ENCODE results near the gene TNS3.

GRCh38 chr7:47318395-47319182, 263.3 kb downstream of the TNS3 start:
- no peak for TF ChIP-seq SMARCA5 (IDR thresholded peaks at IDR 0.05)
- no peak for TF ChIP-seq NFIC (IDR thresholded peaks at IDR 0.05; ENCODE audit: low read depth, low read length)
- TF ChIP-seq CTCF (IDR thresholded peaks at IDR 0.05 in 2 of 3, conservative IDR thresholded peaks at IDR 0.05 in 1 of 3; ENCODE audit: control insufficient read depth in 2 of 3, extremely low read depth in 1 of 3, insufficient read depth in 1 of 3, low read depth in 3 of 3, low read length in 3 of 3), result no peak
- TF ChIP-seq EP300 (IDR thresholded peaks at IDR 0.05; ENCODE audit: borderline replicate concordance in 1 of 2, control insufficient read depth in 1 of 2, low read depth in 2 of 2, low read length in 2 of 2), result no peak
- no peak for TF ChIP-seq GABPA (IDR thresholded peaks at IDR 0.05; ENCODE audit: low read depth)
- TF ChIP-seq POLR2A (IDR thresholded peaks at IDR 0.05; ENCODE audit: low read depth, low read length), result no peak
- no peak for TF ChIP-seq EGR1 (IDR thresholded peaks at IDR 0.05; ENCODE audit: borderline replicate concordance in 1 of 2, low read depth in 2 of 2, low read length in 2 of 2)
- TF ChIP-seq DPF2 (IDR thresholded peaks at IDR 0.05), result no peak
- TF ChIP-seq TBL1XR1 (IDR thresholded peaks at IDR 0.05; ENCODE audit: low read depth, low read length), result no peak

Data from GM12878 (cell line).